Inflammatory macrophage treated with lipopolysaccharide for 1 hour (primary cell): Measurements from ENCODE around the gene CTR9.
"Not testable (repeated sequence)": the region's sequence is repeated elsewhere in the genome, so short reads cannot be mapped to it uniquely, and the experiment has no call there.

Experiments
- DNase-seq, 2 donors: peaks; one replicate each; pipeline ENCODE4 v3.0.0-alpha.2; 2020 to 2022

Gene CTR9

DNA sequence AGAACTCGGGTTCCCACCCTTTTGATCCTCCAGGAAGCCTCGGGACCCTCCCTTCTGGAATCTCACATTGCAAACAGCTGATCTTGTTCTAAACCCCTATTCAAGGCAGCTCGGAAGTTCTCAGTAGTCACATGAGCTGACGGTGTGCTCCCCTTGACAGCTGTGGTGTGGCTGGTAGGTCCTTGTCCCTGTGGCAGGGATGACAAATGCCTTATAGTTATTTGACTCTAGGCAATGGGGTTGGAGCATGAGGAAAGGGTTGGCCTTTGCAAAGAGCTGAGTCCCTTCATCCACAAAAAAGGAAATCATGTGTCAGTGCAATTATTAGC, 34.1 kb downstream of the CTR9 start:
- no peak for DNase-seq

- DNase-seq, result peak in 1 of 2 donors; percentile 33
These were observed 35.4 kb downstream of the CTR9 start for GRCh38 chr11:10786451-10786850.

DNA sequence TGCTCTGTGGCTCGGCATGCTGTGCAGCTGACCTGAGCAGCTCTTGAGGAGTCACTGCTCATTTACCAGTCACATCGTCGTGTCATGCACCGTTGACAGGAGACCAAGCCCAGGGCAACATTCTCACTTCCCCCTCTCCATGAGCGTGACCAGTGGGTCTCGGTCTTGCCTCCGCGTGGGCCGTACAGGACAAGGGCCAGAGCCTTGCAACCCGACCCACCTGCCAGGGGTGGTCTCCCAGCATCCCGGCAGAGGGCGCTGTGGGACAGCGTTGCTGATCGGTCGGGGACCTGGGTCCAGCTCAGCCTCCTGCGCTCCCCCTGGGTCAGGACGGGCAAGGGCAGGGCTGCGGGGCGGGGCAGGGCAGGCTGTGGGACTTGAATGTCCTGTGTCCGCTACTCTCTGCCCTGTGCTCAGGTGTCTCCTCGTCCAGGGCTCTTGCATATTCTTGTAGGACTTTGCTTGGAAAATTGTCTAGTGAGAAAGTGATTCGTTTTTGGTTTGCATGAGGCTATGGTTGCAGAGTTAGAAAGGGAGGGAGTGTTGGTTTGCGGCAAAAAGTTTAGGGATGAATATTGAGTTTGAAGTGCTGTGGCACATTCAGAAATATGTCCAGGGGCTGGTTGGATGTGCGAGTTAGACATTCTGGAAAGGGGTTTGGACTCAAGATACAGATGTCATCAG, 41.5 kb downstream of the CTR9 start:
- DNase-seq, result peak; percentile 61 to 89

DNA sequence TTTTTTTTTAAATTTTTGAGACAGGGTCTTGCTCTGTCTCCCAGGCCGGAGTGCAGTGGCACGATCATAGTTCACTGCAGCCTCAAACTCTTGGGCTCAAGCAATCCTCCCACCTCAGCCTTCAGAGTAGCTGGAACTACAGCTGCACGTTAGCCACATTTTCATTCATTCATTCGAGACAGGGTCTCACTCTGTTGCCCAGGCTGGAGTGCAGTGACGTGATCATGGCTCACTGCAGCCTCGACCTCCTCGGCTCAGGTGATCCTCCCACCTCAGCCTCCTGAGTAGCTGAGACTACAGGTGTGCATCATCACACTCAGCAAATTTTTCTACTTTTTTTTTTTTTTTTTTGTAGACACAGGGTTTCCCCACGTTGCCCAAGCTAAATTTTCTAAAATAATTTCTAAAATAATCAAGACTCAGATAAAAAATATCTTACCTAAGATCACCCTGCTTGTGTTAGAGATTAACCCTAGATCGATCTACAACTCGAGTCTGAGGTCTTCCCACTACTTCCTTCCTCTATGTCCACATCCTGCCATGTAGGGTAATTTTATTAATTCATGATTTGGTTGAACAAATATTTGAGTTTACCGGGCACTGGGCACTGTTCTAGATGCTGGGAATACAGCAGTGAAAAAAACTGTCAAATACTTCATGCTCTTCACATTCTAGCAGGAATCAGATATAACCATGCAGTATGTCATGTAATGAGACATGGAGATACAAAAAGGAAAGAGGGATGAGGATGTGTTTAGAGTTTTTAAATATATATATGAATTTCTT, 42.6 kb downstream of the CTR9 start:
- no peak for DNase-seq

DNA sequence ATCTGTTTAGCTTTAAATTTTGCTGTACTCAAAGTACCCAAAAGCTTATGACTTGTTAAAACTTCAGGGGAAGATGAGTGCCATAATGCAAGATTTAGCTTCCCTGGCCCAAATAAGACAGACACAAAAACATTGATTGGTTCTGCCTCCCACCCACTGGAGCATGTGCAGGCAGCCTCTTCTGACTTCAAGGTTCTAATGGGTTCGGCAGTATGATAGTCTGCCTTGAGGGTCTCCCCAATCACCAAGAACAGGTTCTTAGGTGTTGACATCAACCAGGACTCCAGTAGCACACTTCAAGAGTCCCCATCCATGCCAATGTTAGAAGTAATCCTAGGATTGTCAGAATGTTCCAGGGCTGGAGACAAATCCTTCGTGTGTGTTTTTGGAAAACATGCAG, 45.1 kb downstream of the CTR9 start:
- DNase-seq, result no peak

DNA sequence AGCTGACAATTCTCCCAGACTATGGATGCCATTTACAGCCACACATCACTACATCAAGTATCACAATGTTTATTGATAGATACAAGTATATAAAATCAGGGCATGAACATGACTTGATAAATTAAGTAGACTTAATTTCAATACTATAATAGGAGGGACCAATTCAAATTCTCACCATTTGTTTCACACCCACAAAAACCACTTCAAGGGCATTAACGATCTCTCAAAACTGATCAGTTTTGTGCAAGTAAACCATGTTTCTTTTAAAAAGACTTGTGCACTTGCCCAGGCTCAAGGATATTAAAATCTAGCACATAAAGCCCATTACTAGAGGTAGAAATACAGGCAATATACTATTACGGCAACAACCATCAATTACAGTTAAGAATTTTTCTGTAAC, 46.0 kb downstream of the CTR9 start:
- DNase-seq, result no peak

DNA sequence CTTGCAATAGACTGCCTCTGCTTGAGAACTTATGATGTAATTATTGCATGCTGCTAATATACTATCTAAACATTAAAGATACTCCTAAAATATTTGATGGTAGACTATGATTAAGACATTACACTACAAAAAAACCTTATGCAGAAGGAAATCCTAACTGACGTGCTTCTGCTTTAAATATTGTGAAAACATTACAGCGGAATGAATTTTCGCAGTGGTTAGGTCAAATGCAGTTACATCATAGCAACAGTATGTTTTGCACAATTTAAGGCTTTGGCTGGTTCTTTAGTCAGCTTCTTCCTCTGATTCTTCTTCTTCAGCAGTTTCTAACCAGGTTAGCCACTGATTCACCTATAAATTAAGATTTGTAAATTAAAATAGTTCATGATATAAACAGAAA, 46.5 kb downstream of the CTR9 start:
- DNase-seq, result peak; percentile 78 to 84

DNA sequence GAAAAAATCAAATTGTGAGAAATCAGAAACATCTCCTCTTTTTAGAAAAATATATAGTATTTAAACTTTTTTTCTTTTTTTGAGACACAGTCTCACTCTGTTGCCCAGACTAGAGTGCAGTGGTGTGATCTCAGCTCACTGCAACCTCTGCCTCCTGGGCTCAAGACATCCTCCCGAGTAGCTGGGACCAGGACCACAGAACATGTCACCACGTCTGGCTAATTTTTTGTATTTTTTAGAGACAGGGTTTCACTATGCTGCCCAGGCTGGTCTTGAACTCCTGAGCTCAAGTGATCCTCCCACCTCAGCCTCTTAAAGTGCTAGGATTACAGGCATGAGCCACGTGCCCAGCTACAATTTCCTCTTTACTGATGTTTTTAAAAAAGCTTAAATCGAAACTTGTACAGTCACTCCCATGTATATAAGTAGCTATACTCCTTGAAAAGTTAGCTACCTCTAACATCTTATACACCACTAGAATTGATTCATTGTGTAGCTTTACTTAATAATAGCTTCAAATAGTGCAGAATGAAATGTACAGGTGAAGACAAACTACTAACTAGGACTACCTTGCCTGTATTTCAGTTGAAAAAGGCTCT, 47.4 kb downstream of the CTR9 start:
- DNase-seq, result peak; percentile 33 to 41

DNA sequence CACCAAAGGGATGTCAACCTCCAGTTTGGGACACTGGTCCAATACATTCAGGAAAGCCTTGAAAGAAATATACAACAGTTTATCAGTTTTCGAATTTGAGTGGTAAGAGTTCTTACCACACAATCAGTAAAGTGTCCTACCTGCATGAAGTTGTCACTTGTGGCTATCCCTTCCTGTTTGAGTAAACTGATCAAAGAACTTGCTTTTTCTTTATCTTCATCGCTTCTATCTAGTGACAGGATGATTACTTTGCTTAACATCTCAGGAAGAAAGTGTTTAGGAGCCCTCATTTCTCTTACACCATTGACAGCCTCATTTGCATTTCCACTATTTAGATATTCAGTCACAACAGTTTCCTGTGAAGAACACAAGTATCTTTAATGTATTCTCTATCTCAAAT, 49.2 kb downstream of the CTR9 start:
- no peak for DNase-seq

DNA sequence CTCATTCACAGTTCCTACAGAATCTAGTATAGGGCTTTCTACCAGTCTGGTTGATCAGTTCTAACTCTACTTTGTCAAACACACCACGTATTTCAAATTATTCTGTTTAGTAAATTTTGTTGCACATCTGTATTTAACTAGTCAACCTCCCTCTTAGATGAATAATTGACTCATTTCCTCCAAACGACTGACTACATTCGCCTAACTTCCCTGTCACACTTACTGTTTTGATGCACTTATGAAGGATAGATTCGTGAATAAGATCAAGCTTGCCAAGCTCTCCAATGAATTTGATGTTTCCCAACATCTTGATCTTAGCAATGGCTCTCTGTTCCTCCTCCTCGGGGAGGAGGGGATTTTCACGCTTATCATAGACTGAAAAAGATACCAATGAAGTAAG, 52.6 kb downstream of the CTR9 start:
- no peak for DNase-seq

DNA sequence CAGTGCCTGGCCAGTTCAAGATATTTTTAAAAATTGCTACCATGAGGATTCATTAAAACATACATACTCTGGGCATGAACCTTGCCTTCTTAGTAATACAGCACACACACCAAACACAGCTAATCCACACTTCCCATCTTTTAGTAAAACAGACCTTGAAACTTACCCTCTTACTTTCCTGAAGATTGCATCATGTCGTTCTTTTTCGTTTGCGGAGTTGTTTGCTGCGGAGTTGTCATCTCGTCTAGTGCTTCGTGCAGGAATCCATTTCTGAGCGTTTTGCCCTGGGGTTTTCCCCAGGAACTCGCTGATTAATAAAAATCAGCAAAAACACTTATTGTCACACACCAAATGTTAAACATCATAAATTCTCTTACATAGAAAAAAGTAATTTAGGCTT, 54.7 kb downstream of the CTR9 start:
- DNase-seq, result no peak

DNA sequence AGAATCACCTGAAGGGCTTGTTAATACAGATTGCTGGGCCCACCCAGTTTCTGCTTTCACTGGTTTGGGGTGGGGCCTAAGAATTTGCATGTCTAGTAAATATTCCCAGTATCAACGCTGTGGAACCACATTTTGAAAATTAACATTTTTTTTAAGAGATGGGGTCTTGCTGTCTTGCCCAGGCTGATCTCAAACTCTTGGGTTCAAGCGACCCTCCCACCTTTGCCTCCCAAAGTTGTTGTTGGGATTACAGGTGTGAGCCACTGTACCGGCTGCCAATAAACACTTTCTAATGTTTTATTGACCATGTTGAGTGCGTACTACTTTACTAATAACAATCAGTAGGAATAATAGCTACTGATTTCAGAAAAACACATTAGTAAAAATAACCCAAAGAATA, 55.2 kb downstream of the CTR9 start:
- no peak for DNase-seq

DNA sequence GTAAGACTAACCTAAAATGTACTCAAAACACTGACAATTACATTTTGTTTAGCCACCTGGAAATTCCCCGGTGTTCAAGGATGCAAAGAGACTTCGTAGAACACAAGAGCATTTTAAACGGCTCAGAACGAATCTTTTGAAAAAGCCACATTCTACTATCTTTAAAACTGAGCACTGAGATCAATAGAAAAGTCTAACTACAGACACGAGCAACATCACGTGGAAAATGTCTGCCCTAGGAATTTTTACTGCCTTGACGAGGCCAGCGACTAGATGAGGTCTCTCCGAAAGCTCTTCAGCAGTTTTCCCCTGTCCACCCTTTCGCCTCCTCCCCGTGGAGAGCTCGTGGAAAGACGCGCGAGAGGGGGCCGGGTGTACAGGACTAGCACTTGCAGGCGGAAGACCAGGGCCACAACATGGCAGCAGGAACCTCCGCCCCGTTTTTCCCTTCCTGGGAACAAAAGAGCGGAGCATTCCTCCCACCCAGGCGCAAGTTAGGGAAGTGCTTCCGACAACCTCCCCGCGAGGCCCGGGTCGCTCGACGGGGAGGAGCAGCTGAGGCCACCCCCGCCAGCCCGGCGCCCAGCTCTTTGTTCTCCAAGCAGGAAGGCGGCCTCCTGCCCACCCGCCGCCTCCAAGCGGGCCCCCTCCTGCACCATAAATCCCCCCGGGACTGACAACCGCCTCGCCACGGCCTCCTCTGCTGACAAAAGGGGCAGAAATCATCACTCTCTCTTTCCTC, 56.6 kb downstream of the CTR9 start:
- DNase-seq, result peak; percentile 69 to 83

- DNase-seq, result no peak
These were observed 57.1 kb downstream of the CTR9 start for GRCh38 chr11:10808235-10808552.

GRCh38 chr11:10808553-10809372, 57.7 kb downstream of the CTR9 start, which contains the start of gene EIF4G2:
Gene EIF4G2 (minus strand): TSS chr11:10808926.
- DNase-seq, result peak; percentile 99

DNA sequence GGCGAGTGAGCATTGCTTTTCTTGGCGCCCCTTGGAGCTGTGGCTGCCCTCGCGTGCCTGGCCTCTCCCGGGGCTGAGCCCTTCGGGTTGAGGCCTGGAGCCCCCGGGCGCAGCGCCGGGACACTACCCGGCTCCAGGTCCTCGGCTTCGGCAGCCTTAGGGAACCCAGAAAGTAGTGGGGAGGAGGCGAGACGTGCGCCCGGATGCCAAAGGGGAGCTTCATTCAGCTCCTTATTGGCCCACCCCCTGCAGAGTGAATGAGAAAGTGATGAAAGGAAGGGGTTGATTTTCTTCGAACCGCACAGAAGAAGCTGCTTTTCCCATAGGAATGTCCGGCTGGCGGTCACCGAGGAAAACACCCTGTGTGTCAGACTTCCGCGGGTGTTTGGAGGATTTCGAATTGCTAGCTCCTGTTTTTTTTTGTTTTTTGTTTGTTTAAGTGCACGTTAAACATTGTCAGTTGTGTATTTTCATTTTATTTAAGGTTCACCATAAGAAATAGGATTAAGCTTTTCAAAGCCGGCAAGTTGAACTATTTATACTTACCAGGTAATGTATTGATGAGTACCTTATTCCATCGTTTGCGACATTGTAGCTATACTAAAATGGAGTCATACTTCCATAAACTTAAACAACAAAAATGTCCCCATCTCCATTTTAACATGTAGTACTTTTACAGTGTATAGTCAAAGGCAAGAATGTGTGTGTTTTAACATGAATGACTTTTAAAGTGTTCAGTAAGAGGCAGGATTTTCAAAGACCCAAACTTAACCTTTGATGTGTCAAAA, 58.5 kb downstream of the CTR9 start:
- peak in 1 of 2 donors; percentile 25 for DNase-seq

DNA sequence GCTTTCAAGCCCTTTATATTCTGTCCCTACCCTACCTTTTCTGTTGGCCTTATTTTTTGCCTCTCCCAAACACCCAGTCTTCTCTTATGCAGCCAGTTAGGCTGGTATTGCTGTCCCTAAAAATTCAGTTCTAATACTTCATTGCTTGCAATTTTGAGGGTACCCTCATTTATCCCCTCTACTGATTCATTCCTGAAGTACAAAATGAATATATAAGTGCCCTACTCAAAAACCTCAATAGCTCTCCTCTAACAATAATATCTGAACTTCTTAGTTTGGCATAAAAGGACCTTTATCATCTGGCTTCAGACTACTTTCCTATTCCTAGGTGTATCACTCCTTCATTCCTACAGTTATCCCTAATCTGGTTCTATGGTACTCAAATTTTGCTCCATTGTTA, 62.9 kb downstream of the CTR9 start:
- no peak for DNase-seq

GRCh38 chr11:10818594-10818993, 67.5 kb downstream of the CTR9 start:
- DNase-seq, result no peak

GRCh38 chr11:10822491-10822890, 71.4 kb downstream of the CTR9 start:
- DNase-seq, result not testable (repeated sequence)

GRCh38 chr11:10823152-10823579, 72.1 kb downstream of the CTR9 start:
- no peak for DNase-seq

GRCh38 chr11:10824888-10825287, 73.8 kb downstream of the CTR9 start:
- DNase-seq, result no peak

DNA sequence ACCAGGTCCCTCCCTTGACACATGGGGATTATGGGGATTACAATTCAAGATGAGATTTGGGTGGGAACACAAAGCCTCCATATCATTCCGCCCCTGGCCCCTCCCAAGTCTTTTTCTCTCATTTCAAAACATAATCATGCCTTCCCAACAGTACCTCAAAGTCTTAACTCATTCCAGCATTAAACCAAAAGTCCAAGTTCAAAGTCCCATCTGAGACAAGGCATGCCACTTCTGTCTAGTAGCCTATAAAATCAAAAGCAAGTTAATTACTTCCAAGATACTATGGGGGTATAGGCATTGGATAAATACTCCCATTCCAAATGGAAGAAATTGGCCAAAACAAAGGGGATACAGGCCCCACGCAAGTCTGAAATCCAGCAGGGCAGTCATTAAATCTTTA, 77.4 kb downstream of the CTR9 start:
- DNase-seq, result no peak
